Measurements from ENCODE around the gene ULK1.
A peak's percentile ranks its signal among the peaks of the same experiment; 100 is the strongest.
"Not testable (repeated sequence)": the region's sequence is repeated elsewhere in the genome, so short reads cannot be mapped to it uniquely, and the experiment has no call there.

ULK1 gene

DNA sequence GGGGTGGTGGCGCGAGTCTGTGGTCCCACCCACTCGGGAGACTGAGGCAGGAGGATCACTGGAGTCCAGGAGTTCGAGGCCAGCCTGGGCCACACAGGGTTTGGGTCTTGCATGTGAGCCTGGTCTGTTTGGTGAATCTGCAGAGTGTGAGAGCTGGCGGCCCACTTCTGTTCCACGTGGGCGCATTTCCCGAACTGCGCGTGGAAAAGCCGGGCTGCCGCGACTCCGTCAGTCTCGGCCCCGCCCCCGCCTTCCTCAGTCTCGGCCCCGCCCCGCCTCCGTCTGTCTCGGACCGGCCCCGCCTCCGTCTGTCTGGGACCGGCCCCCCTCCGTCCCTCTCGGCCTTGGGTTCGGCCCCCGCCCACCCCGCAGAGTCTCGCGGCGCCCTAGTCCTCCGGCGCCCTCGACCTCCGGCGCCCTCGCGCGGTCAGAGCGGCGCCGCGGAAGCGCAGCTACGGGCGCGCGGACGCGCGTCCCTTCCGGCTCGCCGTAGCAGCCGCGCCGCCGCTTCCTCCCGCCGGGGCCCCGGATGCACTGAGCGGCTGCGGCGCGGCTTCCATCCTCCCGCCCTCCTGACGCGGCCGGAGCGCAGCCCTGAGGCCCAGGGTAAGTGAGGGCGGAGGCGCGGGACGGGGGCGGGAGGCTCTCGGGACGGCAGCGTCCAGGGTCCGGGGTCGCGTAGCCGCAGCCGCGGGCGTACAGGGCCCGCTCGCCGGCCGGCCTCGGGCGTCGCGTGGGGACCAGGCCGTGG lies 55.2 kb downstream of the ULK1 start, which contains the start of gene EP400:
EP400 (plus strand) TSS at position 512 of the 751 bp plus-strand sequence. CDS start 10,678 bp downstream, outside the sequence.
- peak; percentile 54 for DNase-seq (ENCODE audit: low read depth)
- peak; percentile 98 for TF ChIP-seq CTCF (IDR thresholded peaks at IDR 0.05; ENCODE audit: control insufficient read depth, extremely low read depth, insufficient read depth)
- H3K4me3 ChIP-seq (ENCODE audit: low read depth, low read length): peak within 1 kb of the TSS; percentile 63

DNA sequence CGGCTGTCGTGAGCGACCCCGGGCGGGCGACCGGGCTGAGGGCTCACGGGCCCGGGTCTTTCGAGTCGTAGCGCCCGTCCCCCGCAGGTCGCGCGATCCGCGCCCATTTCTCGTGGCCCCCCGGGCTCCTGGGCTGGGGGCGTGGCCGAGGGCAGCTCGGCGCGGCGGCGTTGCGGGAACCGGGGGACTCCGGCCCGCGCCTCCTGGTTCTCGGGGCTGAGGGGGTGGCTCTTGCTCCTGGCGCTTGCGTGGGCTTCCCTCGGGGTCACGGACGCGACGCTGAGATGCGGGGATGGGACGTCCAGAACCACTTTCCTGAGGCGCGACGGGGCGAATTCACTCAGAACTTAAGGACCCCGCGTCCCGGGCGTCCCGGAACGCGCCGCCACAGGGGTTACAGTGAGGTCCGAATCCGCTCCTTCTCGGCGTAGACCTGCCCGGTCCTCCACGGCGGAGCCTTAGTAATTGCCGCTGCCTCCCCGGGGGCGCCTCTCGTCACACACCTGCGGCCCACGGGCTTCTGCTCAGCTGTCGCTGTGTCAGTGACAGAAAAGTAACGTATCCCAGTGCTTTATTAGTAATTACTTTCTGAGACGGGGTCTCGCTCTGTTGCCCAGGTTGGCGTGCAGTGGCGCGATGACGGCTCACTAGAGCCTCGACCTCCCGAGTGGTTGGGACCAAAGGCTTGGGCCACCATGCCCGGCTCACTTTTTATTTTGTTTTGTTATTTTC lies 55.9 kb downstream of the ULK1 start:
- DNase-seq (ENCODE audit: low read depth): no peak
- H3K4me3 ChIP-seq (ENCODE audit: low read depth, low read length): peak overlapping the region; percentile 63
- no peak for TF ChIP-seq CTCF (IDR thresholded peaks at IDR 0.05; ENCODE audit: control insufficient read depth, extremely low read depth, insufficient read depth)

DNA sequence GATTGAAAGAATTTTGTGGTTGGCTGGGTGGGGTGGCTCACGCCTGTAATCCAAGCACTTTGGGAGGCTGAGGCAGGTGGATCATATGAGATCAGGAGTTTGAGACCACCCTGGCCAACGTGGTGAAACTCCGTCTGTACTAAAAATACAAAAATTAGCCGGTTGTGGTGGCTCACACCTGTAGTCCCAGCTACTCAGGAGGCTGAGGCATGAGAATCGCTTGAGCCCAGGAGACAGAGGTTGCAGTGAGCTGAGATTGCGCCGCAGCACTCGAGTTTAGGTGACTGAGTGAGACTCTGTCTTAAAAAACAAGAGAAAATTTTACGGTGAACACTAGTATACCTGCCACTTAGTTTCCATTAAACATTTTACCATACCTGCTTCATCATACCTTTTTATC lies 59.4 kb downstream of the ULK1 start:
- not testable (repeated sequence) for H3K4me3 ChIP-seq (ENCODE audit: low read depth, low read length); DNase-seq (ENCODE audit: low read depth)

GRCh38 chr12:131954460-131954859 lies 60.0 kb downstream of the ULK1 start:
- H3K4me3 ChIP-seq (ENCODE audit: low read depth, low read length); DNase-seq (ENCODE audit: low read depth): not testable (repeated sequence)

DNA sequence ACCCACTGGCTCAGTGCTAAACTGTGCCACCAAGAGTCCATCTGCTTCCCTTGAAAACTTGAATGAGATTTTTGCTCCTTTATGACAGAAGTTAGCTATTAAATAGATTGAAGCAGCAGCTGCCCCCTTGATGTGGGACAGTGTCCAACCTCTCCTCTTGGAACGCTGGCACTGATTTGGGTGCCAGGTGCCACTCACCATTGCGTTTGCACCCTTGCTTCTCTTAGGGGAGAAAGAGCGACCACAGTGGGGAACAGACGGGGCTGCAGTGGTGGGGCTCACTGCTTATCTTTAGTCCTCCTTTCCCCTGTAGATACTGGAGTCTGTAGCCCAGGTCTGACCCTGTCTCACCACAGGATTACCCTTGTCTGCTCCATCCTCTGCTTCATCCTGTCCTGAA lies 64.7 kb downstream of the ULK1 start:
- no peak for DNase-seq (ENCODE audit: low read depth)
- TF ChIP-seq CTCF (IDR thresholded peaks at IDR 0.05; ENCODE audit: control insufficient read depth, extremely low read depth, insufficient read depth): no peak
- H3K4me3 ChIP-seq (ENCODE audit: low read depth, low read length): no peak overlapping the region

DNA sequence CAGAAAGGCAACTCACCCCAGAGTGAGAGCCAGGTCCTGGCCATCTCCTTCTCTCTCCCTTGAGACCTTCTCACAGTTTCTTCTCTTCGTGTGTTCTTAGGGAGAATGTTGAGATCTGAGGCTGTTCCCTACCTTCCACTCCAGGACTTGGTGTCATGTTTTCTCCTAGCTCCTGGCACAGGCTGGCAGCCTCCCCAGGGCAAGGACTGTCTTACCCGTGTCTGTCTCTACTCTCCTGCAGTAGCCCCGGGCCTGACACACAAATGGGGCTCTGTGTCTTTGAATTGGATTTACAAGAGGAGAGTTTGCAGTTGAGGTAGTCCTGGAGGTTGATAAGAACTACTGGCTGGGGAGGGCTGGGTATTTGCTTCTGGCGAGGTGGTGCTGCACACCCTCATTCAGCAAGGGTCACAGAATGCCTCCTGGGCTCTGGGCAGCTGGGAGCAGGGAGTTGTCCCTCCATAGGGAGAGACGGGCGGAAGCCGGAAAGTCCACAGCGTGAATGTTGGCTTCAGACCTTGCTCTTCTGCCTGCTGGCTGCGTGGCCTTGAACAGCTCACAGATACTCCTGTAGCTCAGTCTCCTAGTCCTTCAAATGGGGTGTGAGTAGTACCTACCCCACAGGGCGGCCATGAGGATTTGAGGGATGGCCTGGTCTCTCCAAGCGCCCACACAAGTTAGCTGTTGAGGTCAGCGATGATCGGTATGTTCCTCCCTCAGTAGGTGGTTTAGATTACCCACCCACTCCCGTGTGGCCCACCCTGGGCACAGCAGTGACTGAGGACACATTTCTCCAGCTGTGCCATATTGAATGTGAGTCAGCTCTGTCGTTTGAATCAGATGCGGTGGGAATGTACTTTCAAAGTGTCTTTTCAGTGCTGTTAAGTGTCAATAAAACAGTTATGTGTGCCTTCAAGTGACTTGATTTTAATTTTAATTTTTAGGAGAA lies 65.5 kb downstream of the ULK1 start:
- no peak overlapping the region for H3K4me3 ChIP-seq (ENCODE audit: low read depth, low read length)
- no peak for DNase-seq (ENCODE audit: low read depth)

DNA sequence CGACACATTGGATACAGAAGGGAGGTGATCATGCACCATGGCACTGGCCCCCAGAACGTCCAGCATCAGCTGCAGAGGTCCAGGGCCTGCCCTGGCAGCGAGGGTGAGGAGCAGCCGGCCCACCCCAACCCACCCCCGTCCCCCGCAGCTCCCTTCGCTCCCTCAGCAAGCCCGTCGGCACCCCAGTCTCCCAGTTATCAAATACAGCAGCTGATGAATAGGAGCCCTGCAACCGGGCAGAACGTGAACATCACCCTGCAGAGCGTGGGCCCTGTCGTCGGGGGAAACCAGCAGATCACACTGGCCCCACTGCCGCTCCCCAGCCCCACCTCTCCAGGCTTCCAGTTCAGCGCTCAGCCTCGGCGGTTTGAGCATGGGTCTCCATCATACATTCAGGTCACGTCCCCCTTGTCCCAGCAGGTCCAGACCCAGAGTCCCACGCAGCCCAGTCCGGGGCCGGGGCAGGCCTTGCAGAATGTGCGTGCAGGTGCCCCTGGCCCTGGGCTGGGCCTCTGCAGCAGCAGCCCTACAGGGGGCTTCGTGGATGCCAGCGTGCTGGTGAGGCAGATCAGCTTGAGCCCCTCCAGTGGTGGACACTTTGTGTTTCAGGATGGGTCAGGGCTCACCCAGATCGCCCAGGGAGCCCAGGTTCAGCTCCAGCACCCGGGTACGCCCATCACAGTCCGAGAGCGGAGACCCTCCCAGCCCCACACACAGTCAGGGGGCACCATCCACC lies 66.3 kb downstream of the ULK1 start:
- not testable (repeated sequence) for H3K4me3 ChIP-seq (ENCODE audit: low read depth, low read length); DNase-seq (ENCODE audit: low read depth)

More for the DNA sequence above, 65.5 kb downstream of the ULK1 start:
- TF ChIP-seq CTCF (IDR thresholded peaks at IDR 0.05; ENCODE audit: control insufficient read depth, extremely low read depth, insufficient read depth): no peak

- DNase-seq (ENCODE audit: low read depth); H3K4me3 ChIP-seq (ENCODE audit: low read depth, low read length): not testable (repeated sequence)
Observed at GRCh38 chr12:131961328-131961727, 66.9 kb downstream of the ULK1 start.

Measured in LNCaP clone FGC (cell line).